ENCODE measurements around the gene AGPS. TPM values are rescaled to one million over a fixed set of nuclear protein-coding genes. Genes with fewer than 3 reads are reported as not detected.

AGPS gene
- total RNA-seq, 3 donors from 2014 or later (not counting 1 experiment from before 2014, with no cell fraction given): 27.4 to 36.0 (median 35.6) TPM

GRCh38 chr2:177519534-177520115 lies 127.1 kb downstream of the AGPS start:
- H3K9me3 ChIP-seq (ENCODE audit: control insufficient read depth, insufficient read depth, low read length): no peaks in the 10 kb centered on the region
- no peaks in the 10 kb centered on the region for H3K4me1 ChIP-seq (ENCODE audit: control insufficient read depth, insufficient read depth, low read length)
- TF ChIP-seq CTCF (IDR thresholded peaks at IDR 0.05): no peak
- no peak for ATAC-seq
- Mint-ChIP-seq H3K4me3 (no peak overlapping the region), H3K27me3 (ENCODE audit: low read depth in 2 of 2) (no peaks in the 10 kb centered on the region), H3K27ac (no peak overlapping the region), H3K4me1 (no peaks in the 10 kb centered on the region), H3K36me3 (peaks cover 3% of the 10 kb centered on the region), H3K9me3 (no peaks in the 10 kb centered on the region)
- H3K4me3 ChIP-seq (ENCODE audit: low read length): no peak overlapping the region
- H3K27ac ChIP-seq (ENCODE audit: low read length): no peak overlapping the region
- intact Hi-C loops (cut with micrococcal nuclease): no loop called here
- no peaks in the 10 kb centered on the region for H3K27me3 ChIP-seq (ENCODE audit: control insufficient read depth, insufficient read depth, low read length)
- H3K36me3 ChIP-seq (ENCODE audit: control insufficient read depth, insufficient read depth, low read length): peaks cover 31% of the 10 kb centered on the region
- DNase-seq: no peak

- WGBS (ENCODE audit: insufficient coverage): 100% methylated on average over 2 of the region's 2 CpGs
- Histone ChIP-seq H3K4me1 (ENCODE audit: control insufficient read depth, insufficient read depth, low read length) (no peaks in the 10 kb centered on the region), H3K4me3 (ENCODE audit: low read length) (no peak overlapping the region), H3K36me3 (ENCODE audit: control insufficient read depth, insufficient read depth, low read length) (peaks cover 27% of the 10 kb centered on the region), H3K9me3 (ENCODE audit: control insufficient read depth, insufficient read depth, low read length) (no peaks in the 10 kb centered on the region), H3K27me3 (ENCODE audit: control insufficient read depth, insufficient read depth, low read length) (no peaks in the 10 kb centered on the region), H3K27ac (ENCODE audit: low read length) (no peak overlapping the region)
- Mint-ChIP-seq H3K4me3 (no peak overlapping the region), H3K27ac (no peak overlapping the region), H3K27me3 (ENCODE audit: low read depth in 2 of 2) (no peaks in the 10 kb centered on the region), H3K9me3 (no peaks in the 10 kb centered on the region), H3K4me1 (no peaks in the 10 kb centered on the region), H3K36me3 (no peaks in the 10 kb centered on the region)
- TF ChIP-seq CTCF (IDR thresholded peaks at IDR 0.05): no peak
- no peak for ATAC-seq
- DNase-seq: no peak
- intact Hi-C loops (cut with micrococcal nuclease): no loop called here
Measured at GRCh38 chr2:177520324-177520723, 127.8 kb downstream of the AGPS start.

- H3K4me1 Mint-ChIP-seq: no peaks in the 10 kb centered on the region
- Histone ChIP-seq H3K27ac (ENCODE audit: low read length) (no peak overlapping the region), H3K9me3 (ENCODE audit: control insufficient read depth, insufficient read depth, low read length) (no peaks in the 10 kb centered on the region), H3K36me3 (ENCODE audit: control insufficient read depth, insufficient read depth, low read length) (peaks cover 22% of the 10 kb centered on the region), H3K27me3 (ENCODE audit: control insufficient read depth, insufficient read depth, low read length) (no peaks in the 10 kb centered on the region), H3K4me3 (ENCODE audit: low read length) (no peak overlapping the region), H3K4me1 (ENCODE audit: control insufficient read depth, insufficient read depth, low read length) (no peaks in the 10 kb centered on the region)
- no peak for TF ChIP-seq CTCF (IDR thresholded peaks at IDR 0.05)
- H3K4me3 Mint-ChIP-seq: no peak overlapping the region
- H3K36me3 Mint-ChIP-seq: no peaks in the 10 kb centered on the region
- no peaks in the 10 kb centered on the region for H3K27me3 Mint-ChIP-seq (ENCODE audit: low read depth in 2 of 2)
- 89% methylated on average over 3 of the region's 3 CpGs for whole genome bisulfite sequencing (ENCODE audit: insufficient coverage)
- H3K27ac Mint-ChIP-seq: no peak overlapping the region
- DNase-seq: no peak
- intact Hi-C loops (cut with micrococcal nuclease): no loop called here
- no peaks in the 10 kb centered on the region for H3K9me3 Mint-ChIP-seq
- no peak for ATAC-seq
Measured at GRCh38 chr2:177523781-177524180, 131.2 kb downstream of the AGPS start.

GRCh38 chr2:177525351-177525924 lies 132.9 kb downstream of the AGPS start:
- Mint-ChIP-seq H3K4me1 (no peaks in the 10 kb centered on the region), H3K36me3 (no peaks in the 10 kb centered on the region), H3K27ac (no peak overlapping the region), H3K27me3 (ENCODE audit: low read depth in 2 of 2) (no peaks in the 10 kb centered on the region), H3K9me3 (no peaks in the 10 kb centered on the region), H3K4me3 (no peak overlapping the region)
- Histone ChIP-seq H3K4me1 (ENCODE audit: control insufficient read depth, insufficient read depth, low read length) (no peaks in the 10 kb centered on the region), H3K9me3 (ENCODE audit: control insufficient read depth, insufficient read depth, low read length) (no peaks in the 10 kb centered on the region), H3K27ac (ENCODE audit: low read length) (no peak overlapping the region), H3K4me3 (ENCODE audit: low read length) (no peak overlapping the region), H3K36me3 (ENCODE audit: control insufficient read depth, insufficient read depth, low read length) (peaks cover 21% of the 10 kb centered on the region), H3K27me3 (ENCODE audit: control insufficient read depth, insufficient read depth, low read length) (no peaks in the 10 kb centered on the region)
- intact Hi-C loops (cut with micrococcal nuclease): no loop called here
- no peak for TF ChIP-seq CTCF (IDR thresholded peaks at IDR 0.05)
- no peak for ATAC-seq
- no peak for DNase-seq
- WGBS (ENCODE audit: insufficient coverage): 100% methylated on average over 1 of the region's 3 CpGs

Measured in natural killer cell (primary cell).